Natural killer cell (primary cell): ENCODE results near the gene KAT5. TPM values are rescaled to one million over a fixed set of nuclear protein-coding genes. Genes with fewer than 3 reads are reported as not detected.

Experiments
- ATAC-seq, 3 donors: fragments of 150-1000 bp in 2 of 3; fragments of 200-7000 bp in 1 of 3; cut with Tn5 transposase; 1 replicate in 1 of 3; 2 replicates in 2 of 3; pipeline ENCODE4 v1.10.0; 2021; ENCODE audit warnings: mild to moderate bottlenecking in 2 of 3, moderate library complexity in 2 of 3
- DNase-seq, 2 donors: peaks; one replicate each; pipeline versions ENCODE4 v3.0.0 to v3.0.0-alpha.2; 2013 to 2021; ENCODE audit warnings: mixed read lengths in 1 of 2
- H3K27ac ChIP-seq: one replicate; pipeline ENCODE4 v1.5.1; 2013; ENCODE audit warnings: mild to moderate bottlenecking, low read length
- H3K27me3 ChIP-seq: one replicate; pipeline ENCODE4 v1.6.1; 2013; ENCODE audit warnings: low read length; ENCODE audit not compliant: control insufficient read depth, insufficient read depth
- H3K36me3 ChIP-seq: one replicate; pipeline ENCODE4 v1.6.1; 2013; ENCODE audit warnings: low read length; ENCODE audit not compliant: control insufficient read depth, insufficient read depth
- H3K4me1 ChIP-seq: one replicate; pipeline ENCODE4 v1.6.1; 2013; ENCODE audit warnings: low read length; ENCODE audit not compliant: control insufficient read depth, insufficient read depth
- H3K4me3 ChIP-seq: one replicate; pipeline ENCODE4 v1.5.1; 2013; ENCODE audit warnings: low read length
- H3K9me3 ChIP-seq: one replicate; pipeline ENCODE4 v1.6.1; 2013; ENCODE audit warnings: low read length; ENCODE audit not compliant: control insufficient read depth, insufficient read depth
- H3K27ac Mint-ChIP-seq, 2 donors: one replicate each; pipeline ENCODE4 v1.8.0; 2022; ENCODE audit warnings: mild to moderate bottlenecking in 2 of 2, mixed read lengths in 2 of 2, moderate library complexity in 1 of 2
- H3K27me3 Mint-ChIP-seq, 2 donors: one replicate each; pipeline ENCODE4 v1.8.0; 2022; ENCODE audit warnings: low read depth in 2 of 2, mixed read lengths in 2 of 2
- H3K36me3 Mint-ChIP-seq: one replicate; pipeline ENCODE4 v1.8.0; 2022; ENCODE audit warnings: mixed read lengths
- H3K4me1 Mint-ChIP-seq, 2 donors: one replicate each; pipeline ENCODE4 v1.8.0; 2022; ENCODE audit warnings: mixed read lengths in 2 of 2
- H3K4me3 Mint-ChIP-seq: one replicate; pipeline ENCODE4 v1.8.0; 2022; ENCODE audit warnings: mild to moderate bottlenecking, moderate library complexity, mixed read lengths
- H3K9me3 Mint-ChIP-seq, 2 donors: one replicate each; pipeline ENCODE4 v1.8.0; 2022; ENCODE audit warnings: mixed read lengths in 2 of 2
- CTCF ChIP-seq: fragments of 200-600 bp; IDR thresholded peaks from one replicate; pipeline ENCODE4 v1.8.0; 2022; ENCODE audit warnings: antibody characterized with exemption
- WGBS: methylation state at CpG from one replicate; pipeline ENCODE4 v1.1.7; 2013; ENCODE audit warnings: missing lambda C conversion rate; ENCODE audit not compliant: insufficient coverage; 5-methylcytosine and 5-hydroxymethylcytosine counted together
- intact Hi-C: fragments of 100-400 bp; cut with micrococcal nuclease; formaldehyde crosslinking; loops from one replicate; pipeline ENCODE4 v1.14.2; 2022
- total RNA-seq, 4 donors: library from RNA; stranded (reverse); fragments of 120-200 nt in 1 of 4; gene quantifications; one replicate each; pipeline versions ENCODE4 v1.2.3 to v1.2.4, GENCODE V29; 2013 to 2022

KAT5 gene
- total RNA-seq, 3 donors from 2014 or later (not counting 1 experiment from before 2014, with no cell fraction given), result 140 to 155 (median 146) TPM

- Histone ChIP-seq H3K27ac (no peak overlapping the region), H3K4me1 (peaks cover 23% of the 10 kb centered on the region), H3K36me3 (peaks cover 51% of the 10 kb centered on the region), H3K9me3 (no peaks in the 10 kb centered on the region), H3K4me3 (no peak overlapping the region), H3K27me3 (no peaks in the 10 kb centered on the region)
- peak overlapping the region in 1 of 2 donors; percentile 57 for H3K27ac Mint-ChIP-seq
- DNase-seq, result no peak
- no peaks in the 10 kb centered on the region for H3K9me3 Mint-ChIP-seq
- peak overlapping the region; percentile 68 for H3K4me3 Mint-ChIP-seq
- whole genome bisulfite sequencing, result 92% methylated on average over 10 of the region's 10 CpGs
- no peaks in the 10 kb centered on the region for H3K27me3 Mint-ChIP-seq
- H3K4me1 Mint-ChIP-seq, result peaks cover 6 to 27% of the 10 kb centered on the region in 2 donors
- no peaks in the 10 kb centered on the region for H3K36me3 Mint-ChIP-seq
- no peak for ATAC-seq
- TF ChIP-seq CTCF, result no peak
- intact Hi-C loops, result no loop called here
Observed at GRCh38 chr11:65718964-65719492, 7.0 kb downstream of the KAT5 start.

- Mint-ChIP-seq H3K9me3 (no peaks in the 10 kb centered on the region), H3K36me3 (no peaks in the 10 kb centered on the region), H3K4me1 (peaks cover 6 to 27% of the 10 kb centered on the region in 2 donors), H3K27me3 (no peaks in the 10 kb centered on the region), H3K4me3 (peak overlapping the region; percentile 94), H3K27ac (peak overlapping the region; percentile 78 to 90)
- Histone ChIP-seq H3K4me1 (peaks cover 23% of the 10 kb centered on the region), H3K4me3 (peak overlapping the region; percentile 82), H3K27ac (peak overlapping the region; percentile 66), H3K36me3 (peaks cover 43% of the 10 kb centered on the region), H3K9me3 (no peaks in the 10 kb centered on the region), H3K27me3 (no peaks in the 10 kb centered on the region)
- peak in 1 of 2 donors; percentile 38 for DNase-seq
- ATAC-seq, result peak in 1 of 3 donors; percentile 2
- intact Hi-C loops, result loop anchor here (1.0 kb wide), 1 partner anchor 8 kb away; the partner anchor contains the start of gene KAT5
- TF ChIP-seq CTCF, result no peak
- WGBS, result 8% methylated on average over 17 of the region's 17 CpGs
Observed at GRCh38 chr11:65719871-65720210, 7.8 kb downstream of the KAT5 start.

GRCh38 chr11:65720211-65720934, 8.3 kb downstream of the KAT5 start, which contains the start of gene RNASEH2C:
RNASEH2C (minus strand) TSS chr11:65720798; CDS start chr11:65720758, 40 bp downstream.
- ATAC-seq, result peak; percentile 92 to 96 (median 95)
- Mint-ChIP-seq H3K4me1 (peaks cover 6 to 27% of the 10 kb centered on the region in 2 donors), H3K9me3 (no peaks in the 10 kb centered on the region), H3K36me3 (no peaks in the 10 kb centered on the region), H3K4me3 (peak within 1 kb of the TSS; percentile 94), H3K27ac (peak within 1 kb of the TSS; percentile 78 to 90), H3K27me3 (no peaks in the 10 kb centered on the region)
- Histone ChIP-seq H3K4me1 (peaks cover 23% of the 10 kb centered on the region), H3K4me3 (peak within 1 kb of the TSS; percentile 82), H3K27me3 (no peaks in the 10 kb centered on the region), H3K27ac (peak within 1 kb of the TSS; percentile 70), H3K9me3 (no peaks in the 10 kb centered on the region), H3K36me3 (peaks cover 38% of the 10 kb centered on the region)
- WGBS, result under 1% methylated on average over 76 of the region's 76 CpGs
- DNase-seq, result peak; percentile 74 to 89
- intact Hi-C loops, result loop anchor here (1.0 kb wide), 1 partner anchor 8 kb away; the partner anchor contains the start of gene KAT5
- no peak for TF ChIP-seq CTCF
